Measurements from ENCODE around the gene PAX6. TPM values are rescaled to one million over a fixed set of nuclear protein-coding genes. Genes with fewer than 3 reads are reported as not detected.

The PAX6 gene
- polyA plus RNA-seq, 1 experiment = not detected

- Histone ChIP-seq H3K27me3 (ENCODE audit: control insufficient read depth, insufficient read depth, low read length) (peaks cover 55% of the 10 kb centered on the region), H3K36me3 (ENCODE audit: control insufficient read depth, insufficient read depth, low read length) (no peaks in the 10 kb centered on the region), H3K4me3 (ENCODE audit: low read depth, low read length) (no peak overlapping the region)
- ChIA-PET CTCF (interaction anchor here (1.0 to 2.1 kb wide), 3 partner anchors 12 to 17 kb away, joined by 3 to 5 read pairs (median 4); no protein-coding TSS in a partner anchor), POLR2A (no interaction called here)
- TF ChIP-seq CTCF (IDR thresholded peaks at IDR 0.05; ENCODE audit: insufficient read depth, low read depth, low read length) = no peak
- DNase-seq (ENCODE audit: low read depth) = no peak
These were observed 13.0 kb downstream of the PAX6 start for GRCh38 chr11:31798057-31798553.

GRCh38 chr11:31797190-31798056 is 13.7 kb downstream of the PAX6 start:
- H3K36me3 ChIP-seq (ENCODE audit: control insufficient read depth, insufficient read depth, low read length) = no peaks in the 10 kb centered on the region
- POLR2A ChIA-PET = no interaction called here
- DNase-seq (ENCODE audit: low read depth) = no peak
- CTCF ChIA-PET = interaction anchor here (2.1 kb wide), 1 partner anchor 15 kb away, joined by 4 read pairs; no protein-coding TSS in a partner anchor
- peaks cover 48% of the 10 kb centered on the region for H3K27me3 ChIP-seq (ENCODE audit: control insufficient read depth, insufficient read depth, low read length)
- no peak for TF ChIP-seq CTCF (IDR thresholded peaks at IDR 0.05; ENCODE audit: insufficient read depth, low read depth, low read length)
- no peak overlapping the region for H3K4me3 ChIP-seq (ENCODE audit: low read depth, low read length)

- ChIA-PET POLR2A (no interaction called here), CTCF (no interaction called here)
- DNase-seq (ENCODE audit: low read depth) = no peak
- Histone ChIP-seq H3K27me3 (ENCODE audit: control insufficient read depth, insufficient read depth, low read length) (peaks cover 47% of the 10 kb centered on the region), H3K36me3 (ENCODE audit: control insufficient read depth, insufficient read depth, low read length) (no peaks in the 10 kb centered on the region), H3K4me3 (ENCODE audit: low read depth, low read length) (no peak overlapping the region)
- TF ChIP-seq CTCF (IDR thresholded peaks at IDR 0.05; ENCODE audit: insufficient read depth, low read depth, low read length) = no peak
These were observed 14.5 kb downstream of the PAX6 start for GRCh38 chr11:31796499-31797189.

- Histone ChIP-seq H3K27me3 (ENCODE audit: control insufficient read depth, insufficient read depth, low read length) (peaks cover 42% of the 10 kb centered on the region), H3K4me3 (ENCODE audit: low read depth, low read length) (no peak overlapping the region), H3K36me3 (ENCODE audit: control insufficient read depth, insufficient read depth, low read length) (no peaks in the 10 kb centered on the region)
- POLR2A ChIA-PET = no interaction called here
- TF ChIP-seq CTCF (IDR thresholded peaks at IDR 0.05; ENCODE audit: insufficient read depth, low read depth, low read length) = no peak
- CTCF ChIA-PET = no interaction called here
- no peak for DNase-seq (ENCODE audit: low read depth)
These were observed 15.2 kb downstream of the PAX6 start for GRCh38 chr11:31795706-31796498.

Measured in BJ (cell line).